Activated CD8-positive, alpha-beta memory T cell treated with anti-CD3 and anti-CD28 coated beads for 24 hours (primary cell): ENCODE data around the gene TGIF2.
A peak's percentile ranks its signal among the peaks of the same experiment; 100 is the strongest.
"Not testable (repeated sequence)": the region's sequence is repeated elsewhere in the genome, so short reads cannot be mapped to it uniquely, and the experiment has no call there.

Experiments used
- DNase-seq: peaks from one replicate; pipeline ENCODE4 v3.0.0-alpha.2; 2020

The TGIF2 gene

GRCh38 chr20:36579996-36580545, 6.7 kb downstream of the TGIF2 start:
- no peak for DNase-seq

- no peak for DNase-seq
These were observed 8.9 kb downstream of the TGIF2 start for GRCh38 chr20:36582322-36582721.

GRCh38 chr20:36582821-36583220, 9.4 kb downstream of the TGIF2 start:
- no peak for DNase-seq

GRCh38 chr20:36584018-36584481, 10.7 kb downstream of the TGIF2 start:
- DNase-seq: no peak

- DNase-seq: no peak
These were observed 12.2 kb downstream of the TGIF2 start for GRCh38 chr20:36585410-36586125.

- no peak for DNase-seq
These were observed 14.1 kb downstream of the TGIF2 start for GRCh38 chr20:36587388-36588070.

GRCh38 chr20:36591281-36591680, 17.9 kb downstream of the TGIF2 start:
- DNase-seq: no peak

GRCh38 chr20:36591854-36592641, 18.7 kb downstream of the TGIF2 start:
- DNase-seq: no peak

GRCh38 chr20:36593347-36593929, 20.0 kb downstream of the TGIF2 start:
- DNase-seq: no peak

- DNase-seq: no peak
These were observed 26.5 kb downstream of the TGIF2 start for GRCh38 chr20:36599912-36600345.

GRCh38 chr20:36601540-36601939, 28.1 kb downstream of the TGIF2 start:
- DNase-seq: no peak

GRCh38 chr20:36604952-36605398, 31.6 kb downstream of the TGIF2 start:
- DNase-seq: no peak

- DNase-seq: peak; percentile 99
These were observed 32.2 kb downstream of the TGIF2 start, which contains the start of gene RAB5IF for GRCh38 chr20:36605399-36606157. TSS of gene RAB5IF (plus strand) at chr20:36605779. CDS start at chr20:36605952, 173 bp downstream.

GRCh38 chr20:36606158-36607066, 33.0 kb downstream of the TGIF2 start:
- no peak for DNase-seq

GRCh38 chr20:36607586-36608387, 34.4 kb downstream of the TGIF2 start:
- no peak for DNase-seq

- DNase-seq: not testable (repeated sequence)
These were observed 35.0 kb downstream of the TGIF2 start for GRCh38 chr20:36608388-36608728.

- DNase-seq: no peak
These were observed 38.2 kb downstream of the TGIF2 start for GRCh38 chr20:36611625-36612024.

GRCh38 chr20:36613974-36614373, 40.6 kb downstream of the TGIF2 start:
- no peak for DNase-seq

GRCh38 chr20:36614781-36615557, 41.6 kb downstream of the TGIF2 start:
- no peak for DNase-seq
